ENCODE data around the gene RGMA.
"Not testable (repeated sequence)": the region's sequence is repeated elsewhere in the genome, so short reads cannot be mapped to it uniquely, and the experiment has no call there.

Gene RGMA

DNA sequence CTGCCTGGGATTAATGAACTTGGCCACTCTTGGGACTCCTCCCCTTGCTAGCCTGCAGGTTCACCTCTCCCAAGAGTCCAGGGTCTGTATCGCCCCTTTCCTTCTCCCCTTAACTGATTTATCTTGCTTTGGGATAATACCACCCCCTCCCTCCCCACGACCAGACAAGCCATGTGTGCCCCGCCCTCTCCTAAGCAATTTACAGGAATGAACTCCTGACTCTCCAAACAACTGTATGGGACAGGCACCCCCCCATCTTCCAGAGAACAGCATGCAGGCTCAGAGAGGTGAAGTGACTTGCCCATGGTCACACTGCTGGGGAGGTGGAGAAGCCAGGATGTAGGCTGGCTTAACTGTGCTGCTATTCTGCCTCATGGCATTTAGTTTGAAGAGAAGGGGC, 46.8 kb downstream of the RGMA start:
- H3K4me3 ChIP-seq (IDR thresholded peaks at IDR 0.05; ENCODE audit: insufficient read depth, low read depth, low read length), result no peak overlapping the region
- H3K79me2 ChIP-seq (ENCODE audit: insufficient read depth, low read depth), result no peaks in the 10 kb centered on the region
- H3K4me2 ChIP-seq, result no peak overlapping the region
- H3K27ac ChIP-seq, result no peak overlapping the region
- H3K36me3 ChIP-seq (ENCODE audit: insufficient read depth), result no peaks in the 10 kb centered on the region
- no peaks in the 10 kb centered on the region for H4K20me1 ChIP-seq (ENCODE audit: insufficient read depth)
- H2AFZ ChIP-seq (ENCODE audit: low read depth), result no peak overlapping the region
- TF ChIP-seq, protein P1, sequence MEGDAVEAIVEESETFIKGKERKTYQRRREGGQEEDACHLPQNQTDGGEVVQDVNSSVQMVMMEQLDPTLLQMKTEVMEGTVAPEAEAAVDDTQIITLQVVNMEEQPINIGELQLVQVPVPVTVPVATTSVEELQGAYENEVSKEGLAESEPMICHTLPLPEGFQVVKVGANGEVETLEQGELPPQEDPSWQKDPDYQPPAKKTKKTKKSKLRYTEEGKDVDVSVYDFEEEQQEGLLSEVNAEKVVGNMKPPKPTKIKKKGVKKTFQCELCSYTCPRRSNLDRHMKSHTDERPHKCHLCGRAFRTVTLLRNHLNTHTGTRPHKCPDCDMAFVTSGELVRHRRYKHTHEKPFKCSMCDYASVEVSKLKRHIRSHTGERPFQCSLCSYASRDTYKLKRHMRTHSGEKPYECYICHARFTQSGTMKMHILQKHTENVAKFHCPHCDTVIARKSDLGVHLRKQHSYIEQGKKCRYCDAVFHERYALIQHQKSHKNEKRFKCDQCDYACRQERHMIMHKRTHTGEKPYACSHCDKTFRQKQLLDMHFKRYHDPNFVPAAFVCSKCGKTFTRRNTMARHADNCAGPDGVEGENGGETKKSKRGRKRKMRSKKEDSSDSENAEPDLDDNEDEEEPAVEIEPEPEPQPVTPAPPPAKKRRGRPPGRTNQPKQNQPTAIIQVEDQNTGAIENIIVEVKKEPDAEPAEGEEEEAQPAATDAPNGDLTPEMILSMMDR (conservative IDR thresholded peaks at IDR 0.05; ENCODE audit: low read depth, low read length), result no peak
- H3K4me1 ChIP-seq (ENCODE audit: low read depth, poor library complexity, severe bottlenecking), result no peaks in the 10 kb centered on the region
- no peaks in the 10 kb centered on the region for H3K27me3 ChIP-seq (ENCODE audit: insufficient read depth, low read depth)
- no peak overlapping the region for H3K9ac ChIP-seq

DNA sequence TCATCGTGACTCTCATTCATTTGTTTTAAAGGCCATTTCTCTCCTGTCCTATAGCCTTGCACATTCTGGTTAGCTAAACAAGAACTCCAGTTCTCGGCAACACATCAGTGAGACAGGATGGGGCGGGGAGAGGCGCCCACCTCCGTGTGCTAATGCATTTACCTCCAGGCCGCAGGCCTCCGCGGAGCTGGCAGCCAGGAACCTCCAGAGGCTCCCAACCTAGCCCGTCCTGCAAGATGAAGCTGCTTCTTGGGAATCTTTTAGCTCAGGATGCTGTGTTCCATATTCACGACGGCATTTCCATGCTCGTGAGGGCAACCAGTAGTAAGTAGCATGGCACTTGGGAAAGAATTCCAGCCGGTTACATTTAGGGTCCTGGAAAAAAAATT, 47.9 kb downstream of the RGMA start:
- Histone ChIP-seq H4K20me1 (ENCODE audit: insufficient read depth) (no peaks in the 10 kb centered on the region), H3K27me3 (ENCODE audit: insufficient read depth, low read depth) (no peaks in the 10 kb centered on the region), H3K4me2 (no peak overlapping the region), H3K79me2 (ENCODE audit: insufficient read depth, low read depth) (no peaks in the 10 kb centered on the region), H3K36me3 (ENCODE audit: insufficient read depth) (no peaks in the 10 kb centered on the region), H3K4me1 (ENCODE audit: low read depth, poor library complexity, severe bottlenecking) (no peaks in the 10 kb centered on the region), H3K4me3 (IDR thresholded peaks at IDR 0.05; ENCODE audit: insufficient read depth, low read depth, low read length) (no peak overlapping the region), H2AFZ (ENCODE audit: low read depth) (no peak overlapping the region), H3K9ac (no peak overlapping the region), H3K27ac (no peak overlapping the region)
- TF ChIP-seq, protein P1 (conservative IDR thresholded peaks at IDR 0.05; ENCODE audit: low read depth, low read length), result no peak

DNA sequence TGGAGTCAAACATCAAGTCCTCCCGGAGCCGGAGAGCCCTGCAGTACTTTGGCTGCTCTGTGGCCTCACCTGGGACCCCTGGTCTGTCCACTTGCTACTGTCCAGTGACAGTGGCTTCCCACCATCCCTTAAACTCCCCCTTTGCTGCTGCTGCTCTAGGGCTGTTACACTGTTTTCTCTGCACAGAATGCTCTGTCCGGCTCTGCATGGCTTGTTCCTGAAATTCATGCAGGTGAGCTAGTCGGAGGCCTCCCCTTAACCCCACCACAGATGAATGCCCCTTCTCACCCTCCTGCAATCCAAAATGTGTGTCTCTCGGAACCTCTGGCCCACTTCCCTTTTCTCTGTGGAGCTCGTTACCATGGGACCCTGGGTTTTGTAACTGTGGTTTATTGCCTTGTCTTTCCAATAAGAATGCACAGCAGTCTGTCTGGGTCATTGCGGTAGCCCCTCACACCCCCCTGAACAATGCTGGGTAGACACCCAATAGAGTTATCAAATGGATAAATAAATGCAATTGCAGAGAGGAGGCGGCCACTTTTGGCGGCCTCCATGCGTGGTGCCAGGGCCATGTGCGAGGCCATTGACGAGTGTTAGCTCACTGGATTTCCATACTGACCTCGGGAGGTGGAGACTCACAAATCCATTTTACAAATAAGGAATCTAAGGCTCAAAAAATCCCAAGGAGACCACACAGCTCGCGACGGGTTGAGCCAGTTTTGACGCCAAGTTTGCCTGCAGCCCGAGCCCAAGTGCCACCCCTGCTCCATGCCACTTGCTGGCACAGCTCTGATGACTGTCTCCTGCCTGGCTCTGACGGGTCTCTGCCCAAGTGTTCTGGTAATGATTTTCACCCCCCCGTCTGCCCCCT, 48.5 kb downstream of the RGMA start:
- Histone ChIP-seq H3K9ac (no peak overlapping the region), H2AFZ (ENCODE audit: low read depth) (no peak overlapping the region), H3K4me2 (no peak overlapping the region), H3K27ac (no peak overlapping the region), H3K4me1 (ENCODE audit: low read depth, poor library complexity, severe bottlenecking) (no peaks in the 10 kb centered on the region), H3K79me2 (ENCODE audit: insufficient read depth, low read depth) (no peaks in the 10 kb centered on the region), H3K27me3 (ENCODE audit: insufficient read depth, low read depth) (no peaks in the 10 kb centered on the region), H3K36me3 (ENCODE audit: insufficient read depth) (no peaks in the 10 kb centered on the region), H4K20me1 (ENCODE audit: insufficient read depth) (no peaks in the 10 kb centered on the region), H3K4me3 (IDR thresholded peaks at IDR 0.05; ENCODE audit: insufficient read depth, low read depth, low read length) (no peak overlapping the region)
- TF ChIP-seq, protein P1 (conservative IDR thresholded peaks at IDR 0.05; ENCODE audit: low read depth, low read length), result no peak

DNA sequence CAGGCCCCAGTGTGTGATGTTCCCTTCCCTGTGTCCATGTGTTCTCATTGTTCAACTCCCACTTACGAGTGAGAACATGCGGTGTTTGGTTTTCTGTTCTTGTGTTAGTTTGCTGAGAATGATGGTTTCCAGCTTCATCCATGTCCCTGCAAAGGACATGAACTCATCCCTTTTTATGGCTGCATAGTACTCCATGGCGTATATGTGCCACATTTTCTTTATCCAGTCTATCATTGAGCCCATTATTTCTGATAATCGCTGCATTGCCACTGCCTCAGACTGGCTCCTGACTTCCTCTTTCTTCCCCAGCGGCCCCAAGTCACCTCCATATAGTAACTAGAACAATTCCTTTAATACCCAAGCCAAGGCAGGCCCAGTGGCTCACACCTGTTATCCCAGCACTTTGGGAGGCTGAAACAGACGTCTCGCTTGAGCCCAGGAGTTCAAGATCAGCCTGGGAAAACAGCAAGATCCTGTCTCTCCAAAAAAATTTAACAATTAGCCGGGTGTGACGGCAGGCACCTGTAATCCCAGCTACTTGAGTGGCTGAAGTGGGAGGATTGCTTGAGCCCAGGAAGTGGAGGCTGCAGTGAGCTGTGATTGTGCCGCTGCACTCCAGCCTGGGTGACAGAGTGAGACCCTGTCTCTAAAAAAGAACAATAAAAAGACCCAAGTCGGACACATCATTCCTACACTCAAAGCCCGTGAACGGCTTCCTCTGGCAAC, 49.3 kb downstream of the RGMA start:
- H3K79me2 ChIP-seq (ENCODE audit: insufficient read depth, low read depth); H3K27me3 ChIP-seq (ENCODE audit: insufficient read depth, low read depth); H3K4me3 ChIP-seq (IDR thresholded peaks at IDR 0.05; ENCODE audit: insufficient read depth, low read depth, low read length); H3K4me2 ChIP-seq; H3K9ac ChIP-seq; H3K27ac ChIP-seq; H4K20me1 ChIP-seq (ENCODE audit: insufficient read depth); H3K36me3 ChIP-seq (ENCODE audit: insufficient read depth); H2AFZ ChIP-seq (ENCODE audit: low read depth); H3K4me1 ChIP-seq (ENCODE audit: low read depth, poor library complexity, severe bottlenecking): not testable (repeated sequence)
